Adrenal gland (tissue), 5 donors: ENCODE data around the gene TPSD1.
"Not testable (repeated sequence)": the region's sequence is repeated elsewhere in the genome, so short reads cannot be mapped to it uniquely, and the experiment has no call there.

Experiments
- CTCF ChIP-seq, 6 experiments: fragments of 450-650 bp in 4 of 6; fragments of 200-600 bp in 2 of 6; sonication (generic) in 1 of 6; IDR thresholded peaks; 1 replicate in 5 of 6; 2 replicates in 1 of 6; pipeline versions ENCODE4 v1.5.1 to v1.8.0; 2016 to 2021; ENCODE audit warnings: antibody characterized with exemption in 6 of 6, mild to moderate bottlenecking in 2 of 6, moderate library complexity in 1 of 6
- POLR2A ChIP-seq, 2 donors: fragments of 450-650 bp; IDR thresholded peaks; one replicate each; pipeline ENCODE4 v1.6.1; 2017; ENCODE audit warnings: antibody characterized with exemption in 2 of 2, mild to moderate bottlenecking in 2 of 2, moderate library complexity in 1 of 2
- donor health status: DM: no; HTN: no; CAD: no.

- not testable (repeated sequence) for TF ChIP-seq CTCF, POLR2A (IDR thresholded peaks at IDR 0.05)
These were observed at the start of gene TPSD1 for GRCh38 chr16:1255276-1256122.
